ENCODE measurements around the gene RPS23.

RPS23 gene

DNA sequence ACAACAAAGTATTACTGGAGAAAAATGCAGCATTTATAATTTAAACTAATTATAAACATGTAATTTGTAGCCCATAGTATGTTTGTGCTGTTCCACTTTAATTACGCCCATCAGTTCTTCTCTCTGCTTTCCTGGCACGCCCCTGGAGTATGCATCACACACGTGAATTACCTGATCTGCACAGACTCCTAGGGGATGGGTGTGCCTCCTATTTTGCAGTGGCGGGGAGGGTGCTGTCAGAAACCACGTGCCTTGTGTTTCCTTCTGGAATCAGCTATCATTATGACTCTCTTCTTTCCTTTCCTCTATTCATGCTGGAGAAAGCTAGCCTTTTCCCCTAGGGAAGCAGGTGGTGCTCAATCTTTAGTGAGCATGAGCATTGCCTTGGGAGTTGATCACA lies 43.3 kb downstream of the RPS23 start:
- TF ChIP-seq ZFX (IDR thresholded peaks at IDR 0.05): no peak
- TF ChIP-seq, protein P1, sequence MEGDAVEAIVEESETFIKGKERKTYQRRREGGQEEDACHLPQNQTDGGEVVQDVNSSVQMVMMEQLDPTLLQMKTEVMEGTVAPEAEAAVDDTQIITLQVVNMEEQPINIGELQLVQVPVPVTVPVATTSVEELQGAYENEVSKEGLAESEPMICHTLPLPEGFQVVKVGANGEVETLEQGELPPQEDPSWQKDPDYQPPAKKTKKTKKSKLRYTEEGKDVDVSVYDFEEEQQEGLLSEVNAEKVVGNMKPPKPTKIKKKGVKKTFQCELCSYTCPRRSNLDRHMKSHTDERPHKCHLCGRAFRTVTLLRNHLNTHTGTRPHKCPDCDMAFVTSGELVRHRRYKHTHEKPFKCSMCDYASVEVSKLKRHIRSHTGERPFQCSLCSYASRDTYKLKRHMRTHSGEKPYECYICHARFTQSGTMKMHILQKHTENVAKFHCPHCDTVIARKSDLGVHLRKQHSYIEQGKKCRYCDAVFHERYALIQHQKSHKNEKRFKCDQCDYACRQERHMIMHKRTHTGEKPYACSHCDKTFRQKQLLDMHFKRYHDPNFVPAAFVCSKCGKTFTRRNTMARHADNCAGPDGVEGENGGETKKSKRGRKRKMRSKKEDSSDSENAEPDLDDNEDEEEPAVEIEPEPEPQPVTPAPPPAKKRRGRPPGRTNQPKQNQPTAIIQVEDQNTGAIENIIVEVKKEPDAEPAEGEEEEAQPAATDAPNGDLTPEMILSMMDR (conservative IDR thresholded peaks at IDR 0.05): no peak
- H3K27ac ChIP-seq: no peak overlapping the region

DNA sequence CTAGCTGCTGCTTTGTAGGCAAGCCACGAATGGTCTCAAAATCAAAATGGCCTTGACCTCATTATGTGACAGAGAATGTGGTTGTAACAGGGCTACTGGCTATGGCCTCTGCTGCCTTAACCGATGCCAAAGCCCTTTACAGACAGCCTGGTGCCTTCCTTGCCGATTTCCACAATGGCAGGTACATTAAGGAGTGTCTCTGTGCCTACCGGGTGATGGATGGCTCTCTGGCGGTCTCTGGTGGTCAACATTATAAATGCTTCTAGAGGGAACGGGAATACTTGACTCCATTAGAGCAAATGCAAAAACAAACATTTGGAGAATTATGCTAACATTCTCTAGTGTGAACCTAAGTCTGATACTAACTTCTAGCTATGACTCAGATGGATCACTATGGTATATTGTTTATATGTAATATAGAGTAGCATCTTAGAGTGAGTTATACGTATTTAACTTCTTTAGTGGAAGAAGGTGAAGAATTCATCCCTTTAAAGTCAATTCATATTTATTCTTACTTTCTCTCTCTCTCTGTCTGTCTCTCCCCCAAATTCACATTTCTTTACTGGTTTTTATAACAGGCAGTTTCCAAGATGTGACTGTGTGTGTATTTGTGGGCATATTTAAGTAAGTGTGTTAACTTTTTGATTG lies 52.5 kb downstream of the RPS23 start:
- no peak for TF ChIP-seq ZFX (IDR thresholded peaks at IDR 0.05)
- TF ChIP-seq, protein P1 (conservative IDR thresholded peaks at IDR 0.05): peak; percentile 95
- H3K27ac ChIP-seq: no peak overlapping the region

Data from C4-2B (cell line).